Hepatocyte (in vitro differentiated cells): ENCODE measurements around the gene PAN2. TPM values are rescaled to one million over a fixed set of nuclear protein-coding genes. Genes with fewer than 3 reads are reported as not detected.

Experiments
- DNase-seq: peaks from one replicate; pipeline ENCODE4 v3.0.0-alpha.2; 2016; ENCODE audit warnings: low spot score
- H2AFZ ChIP-seq: fragments of 200-600 bp; sonication (generic); 2 replicates; pipeline ENCODE4 v1.6.0; 2016; ENCODE audit warnings: antibody characterized with exemption, mild to moderate bottlenecking
- H3K27ac ChIP-seq: fragments of 200-600 bp; sonication (generic); 2 replicates; pipeline ENCODE4 v1.5.1; 2016; ENCODE audit warnings: mild to moderate bottlenecking
- H3K27me3 ChIP-seq: fragments of 200-600 bp; sonication (generic); 2 replicates; pipeline ENCODE4 v1.6.1; 2016
- H3K36me3 ChIP-seq: fragments of 200-600 bp; sonication (generic); replicated peaks from 2 replicates; pipeline ENCODE4 v1.5.1; 2016; ENCODE audit warnings: low read depth; ENCODE audit not compliant: insufficient read depth
- H3K4me1 ChIP-seq: fragments of 200-600 bp; sonication (generic); 2 replicates; pipeline ENCODE4 v1.5.1; 2016; ENCODE audit warnings: mild to moderate bottlenecking, moderate library complexity; ENCODE audit not compliant: insufficient read depth
- H3K4me2 ChIP-seq: fragments of 200-600 bp; sonication (generic); 2 replicates; pipeline ENCODE4 v1.6.0; 2016
- H3K4me3 ChIP-seq: fragments of 200-600 bp; sonication (generic); 2 replicates; pipeline ENCODE4 v1.5.1; 2016; ENCODE audit warnings: mild to moderate bottlenecking
- H3K79me2 ChIP-seq: fragments of 200-600 bp; sonication (generic); 2 replicates; pipeline ENCODE4 v1.6.0; 2017; ENCODE audit warnings: mild to moderate bottlenecking
- H3K9me2 ChIP-seq: fragments of 200-600 bp; sonication (generic); replicated peaks from 2 replicates; pipeline ENCODE4 v1.6.0; 2017; ENCODE audit warnings: mild to moderate bottlenecking; ENCODE audit not compliant: insufficient read depth
- H3K9me3 ChIP-seq: fragments of 200-600 bp; sonication (generic); 2 replicates; pipeline ENCODE4 v1.5.1; 2016; ENCODE audit warnings: low read depth, mild to moderate bottlenecking
- H4K20me1 ChIP-seq: fragments of 200-600 bp; sonication (generic); 2 replicates; pipeline ENCODE4 v1.6.0; 2016; ENCODE audit warnings: mild to moderate bottlenecking; ENCODE audit not compliant: insufficient read depth, poor library complexity, severe bottlenecking
- CTCF ChIP-seq: fragments of 200-600 bp; sonication (generic); IDR thresholded peaks from 2 replicates; pipeline ENCODE4 v1.5.1; 2016; ENCODE audit warnings: antibody characterized with exemption, mild to moderate bottlenecking; ENCODE audit not compliant: poor library complexity
- EZH2 ChIP-seq: fragments of 200-600 bp; sonication (generic); IDR thresholded peaks from 2 replicates; pipeline ENCODE4 v1.6.1; 2016; ENCODE audit warnings: antibody characterized with exemption, mild to moderate bottlenecking, borderline replicate concordance
- EZH2phosphoT487 ChIP-seq: fragments of 200-600 bp; sonication (generic); IDR thresholded peaks from one replicate; pipeline ENCODE4 v1.6.1; 2018; ENCODE audit warnings: antibody characterized with exemption, mild to moderate bottlenecking, low read depth, moderate library complexity; ENCODE audit not compliant: unreplicated experiment, severe bottlenecking
- WGBS: methylation state at CpG from one replicate; pipeline ENCODE4 v1.1.6; 2016; ENCODE audit warnings: low lambda C conversion rate; ENCODE audit errors: missing lambda C conversion rate; 5-methylcytosine and 5-hydroxymethylcytosine counted together
- polyA plus RNA-seq: library from polyadenylated mRNA; unstranded; fragments of >200 nt; fragmentation: Nextera tagmentation; extraction: Ambion mirVana; gene quantifications from 2 replicates; pipeline ENCODE4 v1.2.1, GENCODE V29; 2016
- total RNA-seq: library from RNA; depleted of rRNA; stranded (reverse); fragments of >200 nt; gene quantifications from 2 replicates; pipeline ENCODE4 v1.2.3, GENCODE V29; 2014

Gene PAN2
- total and polyA plus RNA-seq, 2 experiments from 2014 or later = 23.6 to 29.4 TPM

- Histone ChIP-seq H3K4me3 (no peak overlapping the region), H3K36me3 (no peaks in the 10 kb centered on the region), H3K9me2 (no peaks in the 10 kb centered on the region), H3K4me2 (no peak overlapping the region), H3K4me1 (no peaks in the 10 kb centered on the region), H3K79me2 (peaks cover 24% of the 10 kb centered on the region), H3K27me3 (no peaks in the 10 kb centered on the region), H4K20me1 (no peaks in the 10 kb centered on the region), H3K9me3 (no peaks in the 10 kb centered on the region), H2AFZ (no peak overlapping the region), H3K27ac (no peak overlapping the region)
- 92% methylated on average over 8 of the region's 8 CpGs for WGBS
- no peak for DNase-seq
- TF ChIP-seq CTCF (no peak), EZH2 (no peak), EZH2phosphoT487 (no peak)
Measured at GRCh38 chr12:56361487-56362129, 27.8 kb upstream of the PAN2 start.

GRCh38 chr12:56359851-56360767 lies 26.3 kb upstream of the PAN2 start, which contains the start of gene STAT2:
TSS of gene STAT2 (minus strand) at chr12:56360107. CDS start at chr12:56356571, 3,536 bp downstream.
- peak within 1 kb of the TSS; percentile 80 for H3K4me2 ChIP-seq
- H2AFZ ChIP-seq = peak within 1 kb of the TSS; percentile 57
- H3K36me3 ChIP-seq = no peaks in the 10 kb centered on the region
- H3K27ac ChIP-seq = peak within 1 kb of the TSS; percentile 92
- peak; percentile 99 for DNase-seq
- H3K9me2 ChIP-seq = no peaks in the 10 kb centered on the region
- TF ChIP-seq EZH2phosphoT487 (no peak), CTCF (no peak), EZH2 (no peak)
- no peaks in the 10 kb centered on the region for H3K4me1 ChIP-seq
- no peaks in the 10 kb centered on the region for H4K20me1 ChIP-seq
- peak within 1 kb of the TSS; percentile 48 for H3K4me3 ChIP-seq
- H3K27me3 ChIP-seq = no peaks in the 10 kb centered on the region
- H3K79me2 ChIP-seq = peaks cover 24% of the 10 kb centered on the region
- WGBS = under 1% methylated on average over 44 of the region's 54 CpGs
- no peaks in the 10 kb centered on the region for H3K9me3 ChIP-seq

- Histone ChIP-seq H3K36me3 (no peaks in the 10 kb centered on the region), H3K27me3 (no peaks in the 10 kb centered on the region), H3K27ac (peak overlapping the region; percentile 72), H3K9me2 (no peaks in the 10 kb centered on the region), H3K4me1 (no peaks in the 10 kb centered on the region), H4K20me1 (no peaks in the 10 kb centered on the region), H3K4me3 (peak overlapping the region; percentile 48), H3K79me2 (peaks cover 24% of the 10 kb centered on the region), H3K4me2 (peak overlapping the region; percentile 80), H2AFZ (peak overlapping the region; percentile 8), H3K9me3 (no peaks in the 10 kb centered on the region)
- no peak for DNase-seq
- WGBS = 13% methylated on average over 1 of the region's 1 CpG
- TF ChIP-seq CTCF (no peak), EZH2 (no peak)
Measured at GRCh38 chr12:56358836-56359532, 25.2 kb upstream of the PAN2 start.
